Lung (tissue), 12 donors: ENCODE data around the gene RNASEH2B. TPM values are rescaled to one million over a fixed set of nuclear protein-coding genes. Genes with fewer than 3 reads are reported as not detected.

Source experiments
- ATAC-seq: fragments of 200-7000 bp; cut with Tn5 transposase; one replicate; pipeline ENCODE4 v1.9.1; 2020; ENCODE audit warnings: moderate number of reproducible peaks; ENCODE audit not compliant: insufficient read depth, low FRiP score
- DNase-seq, 3 donors: peaks; one replicate each; pipeline ENCODE4 v3.0.0-alpha.2; 2013 to 2017
- H3K27ac ChIP-seq, 2 donors: one replicate each; pipeline ENCODE4 v1.5.1; 2013; ENCODE audit warnings: mild to moderate bottlenecking in 2 of 2, moderate library complexity in 2 of 2, control low read depth in 1 of 2, inconsistent platforms in 1 of 2, low read depth in 1 of 2, low read length in 1 of 2
- H3K27me3 ChIP-seq, 3 donors: one replicate each; pipeline ENCODE4 v1.5.1; 2013; ENCODE audit warnings: low read length in 2 of 3; ENCODE audit not compliant: control insufficient read depth in 3 of 3, insufficient read depth in 3 of 3
- H3K36me3 ChIP-seq, 4 donors: one replicate each; pipeline ENCODE4 v1.5.1; 2013; ENCODE audit warnings: low read length in 4 of 4, mild to moderate bottlenecking in 1 of 4, moderate library complexity in 1 of 4; ENCODE audit not compliant: control insufficient read depth in 4 of 4, insufficient read depth in 4 of 4
- H3K4me1 ChIP-seq, 5 donors: one replicate each; pipeline ENCODE4 v1.5.1; 2013; ENCODE audit warnings: low read length in 5 of 5, mild to moderate bottlenecking in 2 of 5, moderate library complexity in 1 of 5; ENCODE audit not compliant: control insufficient read depth in 5 of 5, insufficient read depth in 5 of 5
- H3K4me3 ChIP-seq: one replicate; pipeline ENCODE4 v1.5.1; 2013; ENCODE audit warnings: mild to moderate bottlenecking, control low read depth, moderate library complexity
- H3K9ac ChIP-seq, 2 donors: one replicate each; pipeline ENCODE4 v1.5.1; 2013; ENCODE audit warnings: low read length in 2 of 2, control low read depth in 1 of 2; ENCODE audit not compliant: insufficient read depth in 1 of 2
- H3K9me3 ChIP-seq, 4 donors: one replicate each; pipeline ENCODE4 v1.5.1; 2013; ENCODE audit warnings: low read length in 3 of 4, mild to moderate bottlenecking in 1 of 4, moderate library complexity in 1 of 4; ENCODE audit not compliant: control insufficient read depth in 4 of 4, insufficient read depth in 3 of 4
- WGBS, 2 donors: extraction: QIAGEN DNeasy Blood & Tissue Kit; methylation state at CpG; one replicate each; pipeline ENCODE4 v1.1.7; 2013; 5-methylcytosine and 5-hydroxymethylcytosine counted together
- polyA plus RNA-seq, 2 donors: library from polyadenylated mRNA; stranded (reverse); fragments of 200-250 nt; gene quantifications; one replicate each; pipeline ENCODE4 v1.2.1, GENCODE V29; 2013
- total RNA-seq, 2 donors: library from RNA; depleted of rRNA in 1 of 2; stranded (reverse); fragments of >200 nt in 1 of 2; gene quantifications; one replicate each; pipeline ENCODE4 v1.2.1, GENCODE V29; 2014 to 2021
- TF ChIP-seq, protein P1 (sequence below): IDR thresholded peaks from 2 replicates; pipeline ENCODE4 v1.5.1; 2012; ENCODE audit warnings: mild to moderate bottlenecking; ENCODE audit errors: control extremely low read depth, extremely low read depth
- donor health status: control.
- donor health status: control.
- donor health status: Bipolar disorder and iron deficiency.
- donor health status: healthy.
- donor health status: DM: yes; HTN: yes; CAD: no.

Gene RNASEH2B
- total and polyA plus RNA-seq, 4 donors = 29.6 to 115 (median 57.8) TPM

DNA sequence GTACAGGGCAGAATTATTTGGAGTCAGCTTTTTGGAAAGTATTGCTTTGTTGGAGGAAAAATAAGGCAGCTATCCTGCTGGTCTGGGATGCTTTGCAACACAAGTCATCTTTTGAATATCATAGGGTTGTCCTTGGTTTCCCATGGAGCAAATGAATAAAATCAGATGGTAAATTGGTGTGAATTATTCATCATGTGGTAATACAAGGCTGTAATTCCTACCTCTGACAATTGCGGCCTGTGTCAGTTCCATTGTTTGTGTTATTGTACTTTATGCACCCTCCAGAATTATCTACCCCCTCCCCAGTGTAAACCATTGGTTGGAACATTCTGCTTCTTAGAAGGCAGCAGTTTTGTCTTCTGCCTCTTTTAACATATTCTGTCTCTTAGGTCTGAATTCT, 46.2 kb downstream of the RNASEH2B start:
- H3K4me3 ChIP-seq = no peak overlapping the region
- TF ChIP-seq, protein P1, sequence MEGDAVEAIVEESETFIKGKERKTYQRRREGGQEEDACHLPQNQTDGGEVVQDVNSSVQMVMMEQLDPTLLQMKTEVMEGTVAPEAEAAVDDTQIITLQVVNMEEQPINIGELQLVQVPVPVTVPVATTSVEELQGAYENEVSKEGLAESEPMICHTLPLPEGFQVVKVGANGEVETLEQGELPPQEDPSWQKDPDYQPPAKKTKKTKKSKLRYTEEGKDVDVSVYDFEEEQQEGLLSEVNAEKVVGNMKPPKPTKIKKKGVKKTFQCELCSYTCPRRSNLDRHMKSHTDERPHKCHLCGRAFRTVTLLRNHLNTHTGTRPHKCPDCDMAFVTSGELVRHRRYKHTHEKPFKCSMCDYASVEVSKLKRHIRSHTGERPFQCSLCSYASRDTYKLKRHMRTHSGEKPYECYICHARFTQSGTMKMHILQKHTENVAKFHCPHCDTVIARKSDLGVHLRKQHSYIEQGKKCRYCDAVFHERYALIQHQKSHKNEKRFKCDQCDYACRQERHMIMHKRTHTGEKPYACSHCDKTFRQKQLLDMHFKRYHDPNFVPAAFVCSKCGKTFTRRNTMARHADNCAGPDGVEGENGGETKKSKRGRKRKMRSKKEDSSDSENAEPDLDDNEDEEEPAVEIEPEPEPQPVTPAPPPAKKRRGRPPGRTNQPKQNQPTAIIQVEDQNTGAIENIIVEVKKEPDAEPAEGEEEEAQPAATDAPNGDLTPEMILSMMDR = no peak
- H3K36me3 ChIP-seq = peaks cover 2 to 8% (median 2%) of the 10 kb centered on the region in 4 donors
- no peak overlapping the region for H3K27ac ChIP-seq
- WGBS, 2 donors = 96 to 100% methylated on average over 1 of the region's 1 CpG
- H3K9me3 ChIP-seq = no peaks in the 10 kb centered on the region
- peaks cover 0 to 15% (median 2%) of the 10 kb centered on the region in 5 donors for H3K4me1 ChIP-seq
- ATAC-seq (no peak), DNase-seq (no peak)
- H3K9ac ChIP-seq = no peak overlapping the region
- H3K27me3 ChIP-seq = no peaks in the 10 kb centered on the region

DNA sequence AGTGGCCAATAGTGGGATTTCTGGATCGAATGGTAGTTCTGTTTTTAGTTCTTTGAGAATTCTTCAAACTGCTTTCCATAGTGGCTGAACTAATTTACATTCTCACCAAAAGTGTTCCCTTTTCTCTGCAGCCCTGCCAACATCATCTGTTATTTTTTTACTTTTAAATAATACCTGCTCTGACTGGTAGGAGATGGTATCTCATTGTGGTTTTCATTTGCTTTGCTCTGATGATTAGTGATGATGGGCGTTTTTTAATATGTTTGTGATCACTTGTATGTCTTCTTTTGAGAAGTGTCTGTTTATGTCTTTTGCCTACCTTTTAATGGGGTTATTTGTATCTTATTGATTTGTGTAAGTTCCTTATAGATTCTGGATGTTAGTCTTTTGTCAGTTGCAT, 48.0 kb downstream of the RNASEH2B start:
- ATAC-seq (no peak), DNase-seq (no peak)
- H3K9me3 ChIP-seq = peaks cover 0 to 3% (median 0%) of the 10 kb centered on the region in 4 donors
- no peaks in the 10 kb centered on the region for H3K27me3 ChIP-seq
- H3K9ac ChIP-seq = no peak overlapping the region
- WGBS, 2 donors = 88 to 95% methylated on average over 2 of the region's 2 CpGs
- H3K27ac ChIP-seq = no peak overlapping the region
- H3K4me3 ChIP-seq = no peak overlapping the region
- no peaks in the 10 kb centered on the region for H3K4me1 ChIP-seq
- TF ChIP-seq, protein P1 = no peak
- H3K36me3 ChIP-seq = peaks cover 5 to 11% (median 6%) of the 10 kb centered on the region in 4 donors

DNA sequence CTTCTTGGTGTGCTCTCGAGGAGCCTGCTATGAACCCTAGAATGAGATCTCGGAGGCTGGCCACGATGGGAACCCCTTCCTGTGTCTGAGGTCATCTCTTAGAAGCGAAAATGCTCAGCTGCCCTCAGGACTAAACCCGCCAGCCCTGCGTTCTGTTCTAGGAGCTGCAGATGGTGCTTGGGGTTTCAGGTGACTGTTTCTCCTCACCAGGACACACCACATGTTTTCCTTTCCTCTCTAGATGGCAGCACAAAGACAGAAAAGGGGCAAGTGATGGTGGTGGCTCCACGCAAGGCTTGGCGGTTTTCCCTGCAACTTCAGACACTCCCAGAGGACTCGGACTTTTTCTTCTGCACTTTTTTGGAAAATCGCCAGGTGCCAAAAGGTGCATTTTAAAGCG, 60.1 kb downstream of the RNASEH2B start:
- Histone ChIP-seq H3K27ac (no peak overlapping the region), H3K9ac (no peak overlapping the region), H3K4me1 (no peaks in the 10 kb centered on the region), H3K4me3 (no peak overlapping the region), H3K27me3 (no peaks in the 10 kb centered on the region), H3K36me3 (peaks cover 6 to 29% (median 15%) of the 10 kb centered on the region in 4 donors), H3K9me3 (no peaks in the 10 kb centered on the region)
- ATAC-seq (no peak), DNase-seq (peak; percentile 36 to 53 (median 40))
- TF ChIP-seq, protein P1 = no peak
- WGBS, 2 donors = 76 to 82% methylated on average over 11 of the region's 11 CpGs

DNA sequence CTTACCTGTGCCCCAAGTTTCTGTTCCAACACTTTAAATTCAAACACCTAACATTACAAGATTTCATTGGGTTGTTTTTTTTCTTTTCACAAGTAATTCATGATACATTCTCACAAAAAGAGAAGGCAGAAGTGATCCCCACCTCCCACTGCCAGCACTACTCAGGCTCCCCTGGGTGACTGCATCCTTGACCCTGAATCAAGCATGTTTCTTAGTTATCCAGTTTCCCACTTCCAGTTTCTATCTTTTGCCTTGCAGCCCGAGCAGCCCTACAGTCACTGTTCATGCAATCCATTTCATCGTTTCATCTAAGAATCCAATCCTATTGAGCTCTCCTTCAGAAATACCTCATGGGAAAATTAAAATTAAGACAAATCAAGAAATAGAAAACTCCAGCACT, 61.4 kb downstream of the RNASEH2B start:
- ATAC-seq = no peak
- TF ChIP-seq, protein P1 = no peak
- Histone ChIP-seq H3K36me3 (peaks cover 6 to 18% (median 10%) of the 10 kb centered on the region in 4 donors), H3K9me3 (no peaks in the 10 kb centered on the region), H3K4me3 (no peak overlapping the region), H3K27ac (no peak overlapping the region), H3K9ac (no peak overlapping the region), H3K4me1 (no peaks in the 10 kb centered on the region), H3K27me3 (no peaks in the 10 kb centered on the region)
- 85 to 91% methylated on average over 2 of the region's 2 CpGs for WGBS, 2 donors
- DNase-seq = no peak
